Measurements from ENCODE around the gene ZC3HAV1. TPM values are rescaled to one million over a fixed set of nuclear protein-coding genes. Genes with fewer than 3 reads are reported as not detected.
"Not testable (repeated sequence)": the region's sequence is repeated elsewhere in the genome, so short reads cannot be mapped to it uniquely, and the experiment has no call there.

The ZC3HAV1 gene
- total RNA-seq, 1 donor from 2014 or later, result 54.7 TPM

DNA sequence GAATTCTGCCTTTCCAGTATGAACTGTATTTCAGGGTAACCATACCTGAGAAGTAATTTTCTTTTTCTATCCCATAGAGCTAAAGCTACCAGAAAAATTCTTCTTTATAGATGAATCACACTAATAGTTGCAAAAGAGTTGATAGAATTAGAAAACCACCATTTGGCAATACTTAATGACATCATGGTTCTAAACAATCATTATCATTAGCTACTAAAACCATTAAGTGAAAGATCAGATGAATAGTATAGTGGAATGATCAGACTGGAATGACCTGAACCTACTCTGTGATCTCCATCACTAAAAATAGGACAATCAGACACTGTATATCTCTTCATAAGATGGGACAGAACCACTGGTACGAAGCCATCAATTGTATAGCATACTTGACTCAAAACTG lies 53.8 kb downstream of the ZC3HAV1 start:
- DNase-seq (ENCODE audit: extremely low read depth, low read depth, low spot score), result no peak

DNA sequence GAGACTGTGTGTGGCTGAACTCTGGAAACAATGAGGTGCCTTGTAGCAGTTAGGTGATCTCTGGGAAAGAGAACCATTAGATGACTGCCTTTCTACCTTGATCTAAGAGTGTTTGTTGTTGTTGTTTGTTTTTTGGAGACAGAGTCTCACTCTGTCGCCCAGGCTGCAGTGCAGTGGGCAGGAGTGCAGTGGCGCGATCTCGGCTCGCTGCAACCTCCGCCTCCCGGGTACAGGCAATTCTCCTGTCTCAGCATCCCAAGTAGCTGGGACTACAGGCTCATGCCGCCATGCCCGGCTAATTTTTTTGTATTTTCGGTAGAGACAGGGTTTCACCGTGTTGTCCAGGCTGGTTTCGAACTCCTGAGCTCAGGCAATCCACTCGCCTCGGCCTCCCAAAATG lies 54.9 kb downstream of the ZC3HAV1 start:
- DNase-seq (ENCODE audit: extremely low read depth, low read depth, low spot score), result not testable (repeated sequence)

DNA sequence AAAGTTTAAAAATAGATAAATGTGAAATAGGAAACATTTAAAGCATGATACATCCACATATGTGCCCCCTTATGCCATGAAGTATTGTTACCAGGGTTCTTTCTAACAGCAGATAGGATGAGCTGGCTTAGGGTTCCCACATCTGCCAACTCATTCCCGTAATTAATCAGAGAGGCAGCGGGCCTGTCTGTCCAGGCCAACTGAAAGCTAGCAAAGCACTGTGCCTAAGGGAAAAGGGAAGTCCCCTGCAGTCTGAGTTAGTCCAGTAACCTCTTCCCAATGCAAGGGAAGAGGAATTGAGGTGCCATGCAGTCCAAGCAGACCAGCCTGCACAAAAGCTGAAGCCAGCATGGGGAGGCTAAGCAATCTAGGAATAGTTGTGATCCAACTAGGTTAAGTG lies 55.4 kb downstream of the ZC3HAV1 start:
- DNase-seq (ENCODE audit: extremely low read depth, low read depth, low spot score), result no peak

DNA sequence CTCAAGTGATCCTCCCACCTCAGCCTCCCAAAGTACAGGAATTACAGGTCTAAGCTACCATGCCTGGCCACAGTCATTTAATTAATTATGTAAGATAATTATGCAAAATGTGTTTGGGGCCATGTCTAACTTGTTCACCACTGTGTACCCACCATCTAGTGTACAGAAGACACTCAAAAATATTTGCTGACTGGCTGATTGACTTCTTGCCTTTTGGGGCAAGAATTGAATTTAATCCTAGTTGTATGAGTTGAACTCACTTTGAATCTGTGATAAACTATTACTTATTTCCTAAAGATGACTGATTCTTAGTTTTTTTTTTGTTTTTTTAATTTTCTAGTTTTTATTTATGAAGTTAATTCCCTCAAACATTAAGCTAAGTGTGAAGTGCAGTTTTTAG lies 57.9 kb downstream of the ZC3HAV1 start:
- DNase-seq (ENCODE audit: extremely low read depth, low read depth, low spot score), result no peak

DNA sequence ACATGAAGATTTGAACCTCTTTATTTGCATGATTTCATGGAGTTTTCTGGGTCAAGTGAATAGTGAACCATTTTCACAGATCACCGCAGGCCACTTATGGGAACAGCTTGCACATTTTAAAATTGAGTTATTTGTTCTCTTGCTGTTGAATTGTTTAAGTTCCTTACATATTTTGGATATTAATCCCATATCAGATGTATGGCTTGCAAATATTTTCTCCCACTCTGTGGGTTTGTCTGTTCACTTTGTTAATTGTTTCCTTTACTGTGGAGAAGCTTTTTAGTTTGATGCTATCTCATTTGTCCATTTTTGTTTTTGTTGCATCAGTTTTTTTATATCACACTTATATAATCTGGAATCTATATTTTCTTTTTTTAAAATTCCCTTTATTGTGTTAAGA lies 59.6 kb downstream of the ZC3HAV1 start:
- no peak for DNase-seq (ENCODE audit: extremely low read depth, low read depth, low spot score)

DNA sequence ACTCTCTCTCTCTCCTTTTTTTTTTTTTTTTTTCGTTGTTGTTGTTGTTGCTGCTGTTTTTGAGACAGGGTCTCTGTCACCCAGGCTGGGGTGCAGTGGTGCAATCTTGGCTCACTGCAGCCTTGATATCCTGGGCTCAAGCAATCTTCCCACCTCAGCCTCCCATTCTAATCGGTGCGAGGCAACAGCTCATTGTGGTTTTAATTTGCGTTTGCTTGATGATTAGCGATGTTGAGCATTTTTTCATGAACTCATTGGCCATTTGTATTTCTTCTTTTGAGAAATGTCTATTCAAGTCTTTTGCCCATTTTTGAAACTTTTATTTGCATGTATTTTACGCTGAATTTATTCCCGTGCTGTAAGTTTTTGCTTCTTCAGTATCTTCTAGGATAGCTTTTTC lies 60.4 kb downstream of the ZC3HAV1 start:
- no peak for DNase-seq (ENCODE audit: extremely low read depth, low read depth, low spot score)

DNA sequence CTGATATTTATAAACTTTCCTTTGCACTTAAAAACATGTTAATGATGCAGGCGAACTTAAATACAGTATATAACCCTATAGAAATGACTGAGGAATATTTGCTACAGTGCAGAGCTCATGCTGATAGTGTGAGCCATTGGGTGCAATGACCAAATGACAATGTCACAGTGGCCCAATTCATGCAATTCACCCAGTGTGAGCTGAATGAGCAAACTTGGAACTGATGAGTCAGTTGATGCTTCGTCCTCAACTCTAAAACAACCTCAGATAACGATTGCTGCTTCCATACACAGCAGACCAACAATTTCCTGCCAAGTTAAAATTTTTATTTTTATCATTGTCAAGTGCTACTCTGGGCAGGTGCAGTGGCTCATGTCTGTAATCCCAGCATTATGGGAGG lies 61.5 kb downstream of the ZC3HAV1 start:
- no peak for DNase-seq (ENCODE audit: extremely low read depth, low read depth, low spot score)

DNA sequence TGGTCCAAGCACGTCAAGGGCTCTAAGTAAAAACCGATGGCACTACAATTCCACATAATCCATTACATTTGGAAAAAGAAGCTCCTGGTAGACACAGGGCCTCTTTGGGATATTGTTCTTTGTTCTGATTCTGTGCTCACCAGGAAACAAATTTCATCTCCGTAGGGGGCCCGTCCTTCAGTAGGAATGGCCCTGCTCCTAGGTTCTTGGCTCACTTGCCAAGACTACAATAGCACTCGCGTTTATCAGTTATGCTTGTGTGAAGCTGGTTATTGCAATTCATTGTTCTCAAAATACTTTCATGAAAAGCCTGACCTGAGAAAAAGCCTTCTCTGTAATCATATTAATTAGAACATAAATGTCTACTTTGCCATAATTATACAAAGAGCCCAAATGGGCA lies 63.4 kb downstream of the ZC3HAV1 start:
- no peak for DNase-seq (ENCODE audit: extremely low read depth, low read depth, low spot score)

DNA sequence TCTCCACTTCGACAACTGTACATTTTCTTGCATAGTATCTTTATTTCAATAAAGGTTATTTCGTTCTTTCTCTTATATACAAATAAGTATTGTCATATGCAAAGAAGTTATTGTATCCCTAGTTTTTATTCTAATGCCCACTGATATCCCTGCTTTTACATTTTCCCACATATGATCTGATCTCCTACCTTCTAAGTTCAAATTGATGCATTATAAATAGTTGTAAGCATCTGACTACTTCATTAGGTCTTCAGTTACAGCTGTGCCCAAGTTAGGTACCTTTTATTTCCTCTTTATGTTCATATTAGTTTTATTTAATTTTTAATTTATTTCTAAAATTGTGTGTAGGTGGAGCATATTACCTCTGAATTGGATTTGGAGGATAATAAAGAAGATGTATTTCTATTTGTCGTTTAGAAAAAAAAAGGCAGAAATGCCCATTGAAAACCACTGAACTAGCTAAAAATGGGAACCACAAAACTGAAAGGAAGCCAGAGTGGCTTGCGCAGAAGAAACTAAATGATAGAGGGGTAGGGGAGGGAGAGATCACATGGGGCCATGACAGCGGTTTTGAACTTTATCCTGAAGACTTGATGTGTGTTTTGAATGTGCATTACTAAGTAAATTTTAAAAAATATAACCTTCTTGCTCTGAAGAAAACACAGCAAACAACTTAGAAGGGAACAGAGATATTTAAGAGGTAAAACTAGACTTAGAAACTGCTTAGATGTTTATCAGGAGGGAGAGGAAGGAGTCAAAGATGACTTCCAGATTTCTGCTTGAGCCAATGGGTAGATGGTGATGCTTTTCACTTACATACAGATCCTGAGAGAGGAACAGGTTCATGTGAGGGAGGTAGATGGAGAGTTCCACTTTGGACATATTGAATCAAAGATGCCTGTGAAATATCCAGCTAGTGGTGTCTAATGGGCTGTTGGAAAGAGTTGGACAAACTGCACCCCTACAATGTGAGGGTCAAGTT lies 64.4 kb downstream of the ZC3HAV1 start:
- DNase-seq (ENCODE audit: extremely low read depth, low read depth, low spot score), result no peak

DNA sequence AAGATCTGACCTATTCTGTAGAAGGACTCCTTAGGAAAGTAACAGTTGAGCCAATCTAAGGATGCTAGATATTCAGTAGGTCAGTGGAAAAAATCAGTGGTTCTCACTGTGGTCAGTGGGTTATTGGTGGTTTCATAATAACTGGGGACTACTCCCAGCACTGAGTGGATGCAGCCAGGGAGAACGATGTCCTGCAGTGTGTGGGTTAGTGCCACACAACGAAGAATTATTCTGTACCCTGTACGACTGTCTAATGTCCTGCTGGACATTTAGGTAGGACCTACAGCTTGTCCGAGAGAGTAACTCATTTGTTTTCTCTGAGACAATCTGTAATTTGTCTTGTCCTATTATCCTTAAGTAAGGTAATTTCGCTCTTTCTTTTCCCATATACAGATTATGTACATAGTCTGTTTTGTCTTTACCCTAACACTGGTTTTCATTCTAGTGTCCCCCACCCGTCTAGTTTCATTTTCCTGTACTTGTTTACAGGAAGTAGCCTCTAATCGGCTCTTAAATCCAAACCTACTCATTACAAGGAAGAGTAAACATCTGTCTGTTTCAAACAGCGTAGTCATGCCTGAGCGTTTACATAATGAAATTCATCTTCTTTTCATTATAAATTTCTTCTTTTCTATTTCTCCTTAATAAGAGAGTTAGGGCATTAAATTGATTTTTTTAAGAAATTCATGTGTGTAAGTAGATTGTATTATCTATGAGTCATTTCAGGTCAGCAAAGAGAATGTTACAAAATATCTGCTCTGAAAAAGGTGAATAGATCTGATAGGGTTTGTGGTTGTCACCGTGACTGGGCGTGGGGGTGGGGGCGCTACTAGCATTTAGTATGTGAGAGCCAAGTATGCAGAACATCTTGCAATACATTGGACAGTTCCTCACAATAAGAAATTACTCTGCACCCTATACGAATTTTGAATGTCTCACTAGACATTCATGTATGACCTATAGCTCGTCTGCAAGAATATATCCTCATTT lies 65.4 kb downstream of the ZC3HAV1 start:
- no peak for DNase-seq (ENCODE audit: extremely low read depth, low read depth, low spot score)

DNA sequence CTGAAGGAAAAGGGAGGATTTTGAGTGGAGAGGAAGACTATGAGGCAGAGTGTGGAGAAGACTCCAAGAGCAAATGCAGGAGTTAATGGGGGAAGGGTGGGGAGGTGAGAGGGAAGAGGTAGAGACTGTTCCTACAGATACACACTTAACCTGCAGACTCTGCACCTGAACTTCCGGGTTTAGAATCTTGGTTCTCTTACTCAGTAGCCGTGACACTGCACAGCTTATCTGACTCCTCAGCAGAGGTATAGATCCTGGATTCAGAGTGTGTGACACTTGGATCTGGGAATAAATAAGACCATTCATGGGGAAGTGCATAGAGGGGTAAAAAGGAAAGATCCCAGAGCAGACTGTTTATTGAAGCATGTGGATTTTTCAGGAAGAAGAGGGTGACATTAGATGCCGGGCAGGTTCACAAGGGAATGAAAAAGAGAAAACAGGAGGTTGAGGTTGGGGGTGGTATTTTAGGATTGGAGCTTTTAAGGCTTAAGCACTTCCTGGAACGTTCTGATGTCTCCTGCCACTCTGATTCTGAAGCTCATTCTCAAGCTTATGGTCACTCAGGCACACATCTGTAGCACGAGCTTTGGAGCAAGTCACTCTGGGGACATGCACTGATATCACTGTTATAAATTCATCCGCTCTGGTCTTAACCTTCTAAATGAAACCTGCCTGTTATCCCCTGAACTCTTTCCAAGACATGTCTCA lies 68.0 kb downstream of the ZC3HAV1 start:
- DNase-seq (ENCODE audit: extremely low read depth, low read depth, low spot score), result no peak

DNA sequence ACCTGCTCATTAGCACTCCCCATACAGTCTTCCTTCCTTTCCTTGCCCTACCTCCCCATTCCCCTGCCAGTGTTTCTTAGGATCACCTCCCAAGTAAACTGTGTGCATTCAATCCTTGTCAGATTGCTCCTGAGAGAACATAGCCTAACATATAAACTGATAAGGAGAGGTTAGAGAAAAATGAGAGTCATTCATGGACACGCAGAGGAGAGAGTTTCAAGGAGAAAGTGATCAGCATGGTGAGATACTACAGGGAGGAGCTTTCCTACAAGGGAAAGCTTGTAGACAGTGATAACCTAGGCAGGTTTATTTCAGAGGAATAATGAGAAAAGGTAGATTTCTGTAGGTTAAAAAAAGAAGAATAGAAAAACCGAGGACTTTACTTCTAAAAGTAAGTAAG lies 70.8 kb downstream of the ZC3HAV1 start:
- no peak for DNase-seq (ENCODE audit: extremely low read depth, low read depth, low spot score)

DNA sequence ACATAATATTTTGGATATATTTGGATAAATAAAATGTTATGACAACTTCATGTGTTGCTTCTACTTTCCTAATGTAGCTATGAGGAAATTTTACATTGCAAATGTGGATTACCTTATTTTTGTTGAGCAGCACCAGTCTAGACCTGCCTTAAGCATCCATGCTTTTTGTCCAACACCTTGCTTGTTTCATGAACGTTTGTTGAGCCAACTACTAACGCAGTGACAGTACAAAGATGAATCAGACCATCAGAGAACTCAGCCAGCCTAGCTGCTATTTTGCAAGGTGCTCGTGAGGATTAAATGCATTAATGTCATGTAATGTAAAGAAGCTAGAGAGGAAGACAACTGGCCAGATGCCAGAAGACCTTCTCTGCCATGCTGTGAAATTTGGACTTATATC lies 72.6 kb downstream of the ZC3HAV1 start:
- no peak for DNase-seq (ENCODE audit: extremely low read depth, low read depth, low spot score)

DNA sequence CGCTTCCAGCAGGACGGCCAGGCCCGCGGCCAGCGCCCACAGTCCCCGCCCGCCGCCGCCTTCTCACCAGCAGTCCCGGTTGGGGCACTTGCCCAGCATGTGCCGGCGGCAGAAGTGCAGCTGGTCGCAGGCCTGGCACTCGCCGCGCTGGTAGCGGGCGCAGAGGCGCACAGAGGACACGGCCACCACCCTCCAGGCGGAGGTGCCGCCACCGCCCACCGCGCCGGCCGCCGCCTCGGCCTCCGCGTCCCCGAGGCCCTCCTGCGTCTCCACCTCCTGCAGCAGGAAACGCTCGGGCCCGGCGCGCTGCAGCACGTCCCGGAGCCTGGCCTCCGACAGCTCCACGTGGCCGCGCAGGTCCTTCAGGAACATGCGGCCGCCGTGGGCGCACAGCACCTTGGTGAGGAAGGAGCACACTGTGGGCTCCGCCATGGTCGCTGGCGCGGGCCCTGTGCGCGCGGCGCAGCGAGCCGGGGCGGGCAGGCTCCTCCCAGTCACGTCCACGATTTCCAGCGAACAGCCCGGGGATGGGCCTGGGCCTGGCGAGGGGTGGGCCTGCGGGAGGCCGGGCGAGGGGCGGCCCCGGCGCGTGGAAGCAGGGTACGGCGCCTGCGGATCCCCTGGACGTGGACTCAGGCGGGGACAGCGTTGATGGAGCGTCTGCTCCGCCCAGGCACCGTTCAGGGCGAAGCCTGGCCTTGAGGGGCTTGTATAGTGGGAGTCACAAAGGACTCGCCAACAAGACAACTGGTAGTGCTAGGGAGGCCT lies 73.8 kb downstream of the ZC3HAV1 start, which contains the start of gene ZC3HAV1L:
Gene ZC3HAV1L, minus strand, starts transcription at position 457 of the 768 bp plus-strand sequence. Its CDS starts 25 bp downstream, at position 432.
- DNase-seq (ENCODE audit: extremely low read depth, low read depth, low spot score), result no peak

DNA sequence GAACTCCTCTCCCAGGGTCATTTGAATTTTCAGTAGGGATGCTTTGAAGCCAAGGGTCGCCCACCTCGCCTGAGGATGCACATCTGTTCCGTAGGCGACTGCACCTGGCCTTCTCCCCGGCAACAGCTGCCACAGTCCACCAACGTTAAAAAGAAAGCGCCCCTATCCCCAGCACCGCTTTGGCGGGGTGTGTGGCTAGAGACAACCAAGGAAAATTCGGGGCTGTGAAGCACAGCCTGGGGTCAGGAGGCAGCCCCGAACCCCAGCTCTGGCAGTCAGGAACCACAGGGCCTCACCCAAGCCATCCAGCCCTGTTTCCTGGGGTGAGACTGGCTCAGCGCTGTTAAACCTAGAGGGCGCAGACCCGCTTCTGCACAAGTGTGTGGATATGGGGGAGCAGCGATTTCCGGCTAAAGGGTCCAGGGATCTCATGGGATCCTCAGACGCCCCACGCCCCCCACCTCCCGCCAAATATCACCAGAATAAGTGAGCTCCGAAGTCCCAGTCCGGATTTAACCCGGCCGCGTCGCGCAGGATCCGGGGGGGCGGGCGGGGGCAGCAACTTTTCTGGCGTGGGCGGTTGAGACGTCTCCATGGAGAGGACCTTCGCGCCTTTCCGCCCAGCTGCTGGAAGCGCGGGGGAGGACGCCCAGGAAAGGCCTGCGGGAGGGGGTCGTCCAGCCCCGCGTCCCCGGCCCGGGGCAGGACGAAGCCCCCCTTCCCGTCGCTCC lies 74.5 kb downstream of the ZC3HAV1 start:
- DNase-seq (ENCODE audit: extremely low read depth, low read depth, low spot score), result no peak

DNA sequence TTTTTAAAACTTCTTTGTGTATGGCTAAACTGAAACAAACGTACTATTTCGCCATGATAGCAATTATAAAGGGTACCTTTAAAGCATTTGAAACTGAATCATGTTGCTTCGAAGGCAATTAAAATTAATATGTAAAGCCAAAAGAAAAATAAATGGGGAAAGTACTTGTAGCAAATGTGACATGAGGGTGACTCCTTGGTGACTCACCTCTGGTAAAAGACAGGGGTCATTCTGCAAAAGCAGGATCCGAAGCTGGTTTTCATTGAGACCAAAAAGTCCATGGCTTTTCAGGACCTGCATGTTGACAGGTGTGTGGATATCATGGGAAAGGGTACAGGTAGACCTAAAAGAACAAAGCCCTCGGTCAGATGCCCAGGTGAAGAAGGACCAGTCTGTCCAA lies 75.2 kb downstream of the ZC3HAV1 start:
- no peak for DNase-seq (ENCODE audit: extremely low read depth, low read depth, low spot score)

DNA sequence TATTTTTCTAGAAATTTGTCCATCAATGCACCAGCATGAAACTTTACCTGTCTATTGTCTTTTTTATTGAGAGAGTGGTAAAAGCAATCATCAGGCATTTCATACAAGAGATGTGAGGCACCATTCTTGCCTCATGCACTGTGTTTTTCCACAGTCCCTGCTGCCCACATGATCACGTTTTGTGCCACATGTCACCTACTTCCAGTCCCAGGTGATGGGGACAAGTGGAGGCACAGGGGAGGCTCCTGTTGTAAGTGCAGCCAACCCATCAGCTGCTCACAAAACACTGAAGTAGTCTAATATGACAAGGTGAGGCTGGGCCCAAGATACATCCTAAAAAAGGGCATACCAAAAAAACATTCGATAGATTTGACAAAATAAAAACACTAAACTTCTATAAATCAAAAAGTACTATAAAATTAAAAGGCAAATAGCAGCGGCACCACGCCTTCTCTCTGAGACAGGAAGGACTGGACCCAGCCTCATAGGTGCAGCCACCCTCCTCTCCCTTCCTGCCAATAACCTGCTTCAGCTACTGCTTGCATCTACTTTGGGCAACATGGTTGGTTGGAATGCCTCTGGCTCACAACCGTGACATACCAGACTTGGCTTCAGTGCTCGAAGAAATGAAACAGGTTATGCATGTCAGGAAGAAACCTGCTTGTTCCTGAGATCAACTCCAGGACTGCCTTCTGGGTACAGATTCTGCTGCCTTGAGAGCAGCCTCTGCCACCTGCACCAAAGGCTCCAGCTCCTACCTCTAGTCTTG lies 76.0 kb downstream of the ZC3HAV1 start:
- DNase-seq (ENCODE audit: extremely low read depth, low read depth, low spot score), result no peak

DNA sequence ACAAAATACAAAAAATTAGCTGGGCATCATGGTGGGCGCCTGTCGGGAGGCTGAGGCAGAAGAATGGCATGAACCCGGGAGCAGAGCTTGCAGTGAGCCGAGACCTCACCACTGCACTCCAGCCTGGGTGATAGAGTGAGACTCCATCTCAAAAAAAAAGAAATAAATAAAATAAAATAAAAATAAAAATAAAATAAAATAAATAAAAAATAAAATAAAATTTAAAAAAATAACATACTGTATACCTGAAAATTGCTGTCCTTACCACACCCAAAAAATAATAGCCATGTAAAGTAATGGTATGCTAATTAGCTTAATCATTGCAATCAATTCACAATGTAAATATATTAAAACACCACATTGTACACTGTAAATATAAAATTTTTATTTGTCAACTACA lies 77.0 kb downstream of the ZC3HAV1 start:
- no peak for DNase-seq (ENCODE audit: extremely low read depth, low read depth, low spot score)

DNA sequence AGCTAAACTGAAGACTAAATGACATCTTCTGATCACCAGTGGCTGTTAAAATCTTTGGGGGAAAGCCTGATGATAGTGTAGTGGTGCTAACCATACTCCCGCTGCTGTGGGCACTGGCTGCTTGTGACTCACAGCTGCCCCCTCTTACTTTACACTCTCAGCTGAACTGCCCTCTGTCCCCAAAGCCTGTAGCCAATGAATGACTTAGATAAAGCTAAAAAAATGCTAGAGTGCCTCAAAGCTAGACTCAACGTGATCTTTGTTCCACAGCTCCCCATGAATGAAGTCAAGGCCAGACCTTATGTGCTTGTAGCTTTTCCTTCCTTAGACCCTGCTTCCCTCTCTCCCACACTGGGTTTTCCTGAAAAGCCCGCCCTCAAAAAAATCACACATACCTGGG lies 80.2 kb downstream of the ZC3HAV1 start:
- no peak for DNase-seq (ENCODE audit: extremely low read depth, low read depth, low spot score)
